GM23338 (cell line): Measurements from ENCODE around the gene ORAI3. TPM values are rescaled to one million over a fixed set of nuclear protein-coding genes. Genes with fewer than 3 reads are reported as not detected.

ENCODE experiments used
- ATAC-seq: fragments of 200-7000 bp; cut with Tn5 transposase; 3 replicates; pipeline ENCODE4 v1.9.1; 2020
- DNase-seq: peaks from one replicate; pipeline ENCODE4 v3.0.0-alpha.2; 2015; ENCODE audit warnings: low spot score
- H2AFZ ChIP-seq: fragments of 200-600 bp; sonication (generic); 2 replicates; pipeline ENCODE4 v1.8.0; 2016; ENCODE audit warnings: antibody characterized with exemption, mild to moderate bottlenecking, moderate library complexity
- H3F3A ChIP-seq: fragments of 200-600 bp; sonication (generic); replicated peaks from 2 replicates; pipeline ENCODE4 v1.8.0; 2017; ENCODE audit warnings: antibody characterized with exemption, mixed run types, low read depth
- H3K27ac ChIP-seq: fragments of 200-600 bp; sonication (generic); 2 replicates; pipeline ENCODE4 v1.6.1; 2016; ENCODE audit warnings: low read depth
- H3K27me3 ChIP-seq: fragments of 200-600 bp; sonication (generic); 2 replicates; pipeline ENCODE4 v1.8.0; 2016; ENCODE audit warnings: mild to moderate bottlenecking, mixed run types, moderate library complexity; ENCODE audit not compliant: insufficient read depth
- H3K36me3 ChIP-seq: fragments of 200-600 bp; sonication (generic); 2 replicates; pipeline ENCODE4 v1.8.0; 2016; ENCODE audit warnings: mild to moderate bottlenecking; ENCODE audit not compliant: insufficient read depth
- H3K4me1 ChIP-seq: fragments of 200-600 bp; sonication (generic); 2 replicates; pipeline ENCODE4 v1.8.0; 2016; ENCODE audit warnings: mild to moderate bottlenecking, moderate library complexity; ENCODE audit not compliant: insufficient read depth
- H3K4me2 ChIP-seq: fragments of 200-600 bp; sonication (generic); 2 replicates; pipeline ENCODE4 v1.7.1; 2017; ENCODE audit warnings: mixed run types
- H3K4me3 ChIP-seq: fragments of 200-600 bp; sonication (generic); 2 replicates; pipeline ENCODE4 v1.6.1; 2016; ENCODE audit warnings: mixed run types
- H3K79me2 ChIP-seq: fragments of 200-600 bp; sonication (generic); replicated peaks from 2 replicates; pipeline ENCODE4 v1.8.0; 2017; ENCODE audit warnings: mild to moderate bottlenecking; ENCODE audit not compliant: insufficient read depth
- H3K9me2 ChIP-seq: fragments of 200-600 bp; sonication (generic); 2 replicates; pipeline ENCODE4 v1.8.0; 2017; ENCODE audit not compliant: insufficient read depth
- H4K20me1 ChIP-seq: fragments of 200-600 bp; sonication (generic); replicated peaks from 2 replicates; pipeline ENCODE4 v1.8.0; 2017; ENCODE audit warnings: mild to moderate bottlenecking; ENCODE audit not compliant: insufficient read depth
- H3K27ac Mint-ChIP-seq: 2 replicates; pipeline ENCODE4 v1.8.0; 2020; ENCODE audit warnings: inconsistent platforms, mild to moderate bottlenecking, moderate library complexity, mixed read lengths
- H3K27me3 Mint-ChIP-seq: 3 replicates; pipeline ENCODE4 v1.8.0; 2022; ENCODE audit warnings: low read depth, mild to moderate bottlenecking, moderate library complexity, mixed read lengths, inconsistent platforms; ENCODE audit not compliant: insufficient read depth, poor library complexity
- H3K36me3 Mint-ChIP-seq: 3 replicates; pipeline ENCODE4 v1.8.0; 2021; ENCODE audit warnings: low read depth, mild to moderate bottlenecking, inconsistent platforms, moderate library complexity, mixed read lengths
- H3K4me1 Mint-ChIP-seq: 3 replicates; pipeline ENCODE4 v1.8.0; 2020; ENCODE audit warnings: mild to moderate bottlenecking, inconsistent platforms, mixed read lengths
- H3K4me3 Mint-ChIP-seq: 3 replicates; pipeline ENCODE4 v1.8.0; 2021; ENCODE audit warnings: moderate library complexity, mild to moderate bottlenecking, inconsistent platforms, mixed read lengths
- H3K9me3 Mint-ChIP-seq: 3 replicates; pipeline ENCODE4 v1.8.0; 2020; ENCODE audit warnings: moderate library complexity, mild to moderate bottlenecking, inconsistent platforms, mixed read lengths
- CREB1 ChIP-seq: fragments of 250-450 bp; sonication (Bioruptor Pico); IDR thresholded peaks from 2 replicates; pipeline ENCODE4 v1.5.0; 2020; ENCODE audit warnings: low read depth, mild to moderate bottlenecking, moderate library complexity
- EZH2phosphoT487 ChIP-seq: fragments of 200-600 bp; sonication (generic); IDR thresholded peaks from one replicate; pipeline ENCODE4 v1.8.1; 2018; ENCODE audit warnings: antibody characterized with exemption; ENCODE audit not compliant: unreplicated experiment
- JUNB ChIP-seq: IDR thresholded peaks from one replicate; pipeline ENCODE4 v1.6.1; 2016; ENCODE audit warnings: antibody characterized with exemption; ENCODE audit not compliant: unreplicated experiment
- POLR2AphosphoS5 ChIP-seq: IDR thresholded peaks from 2 replicates; pipeline ENCODE4 v1.6.1; 2016; ENCODE audit warnings: antibody characterized with exemption, low read depth
- STAT1 ChIP-seq: IDR thresholded peaks from one replicate; pipeline ENCODE4 v1.6.1; 2016; ENCODE audit warnings: antibody characterized with exemption; ENCODE audit not compliant: unreplicated experiment
- ZNF331 ChIP-seq: fragments of 250-450 bp; sonication (Bioruptor Pico); IDR thresholded peaks from 2 replicates; pipeline ENCODE4 v1.5.0; 2020; ENCODE audit warnings: low read depth, mild to moderate bottlenecking, moderate library complexity
- polyA plus RNA-seq: library from polyadenylated mRNA; unstranded; fragments of >200 nt; fragmentation: Nextera tagmentation; extraction: Ambion mirVana; gene quantifications from 2 replicates; pipeline ENCODE4 v1.2.1, GENCODE V29; 2016
- total RNA-seq: library from RNA; depleted of rRNA; stranded (reverse); fragments of >200 nt; shearing (Covaris generic); gene quantifications from 2 replicates; pipeline ENCODE4 v1.2.3, GENCODE V29; 2014
- TF ChIP-seq, protein P1 (sequence below), 2 experiments: fragments of 200-600 bp in 1 of 2; sonication (generic) in 1 of 2; conservative IDR thresholded peaks; 2 replicates each; pipeline versions ENCODE4 v1.5.1 to v1.6.1; 2016 to 2017; ENCODE audit warnings: antibody characterized with exemption in 2 of 2, low read depth in 2 of 2, mild to moderate bottlenecking in 2 of 2, moderate library complexity in 1 of 2
- TF ChIP-seq, protein P2 (sequence below): IDR thresholded peaks from 2 replicates; pipeline ENCODE4 v1.6.1; 2016; ENCODE audit warnings: antibody characterized with exemption
- TF ChIP-seq, protein P3 (sequence below): fragments of 250-450 bp; sonication (Bioruptor Pico); IDR thresholded peaks from 2 replicates; pipeline ENCODE4 v1.5.0; 2020; ENCODE audit warnings: mild to moderate bottlenecking, moderate library complexity
- TF ChIP-seq, protein P4 (sequence below): IDR thresholded peaks from one replicate; pipeline ENCODE4 v1.6.1; 2018; ENCODE audit warnings: antibody characterized with exemption; ENCODE audit not compliant: unreplicated experiment

Gene ORAI3
- total and polyA plus RNA-seq, 2 experiments from 2014 or later = 6.9 to 15.9 TPM

DNA sequence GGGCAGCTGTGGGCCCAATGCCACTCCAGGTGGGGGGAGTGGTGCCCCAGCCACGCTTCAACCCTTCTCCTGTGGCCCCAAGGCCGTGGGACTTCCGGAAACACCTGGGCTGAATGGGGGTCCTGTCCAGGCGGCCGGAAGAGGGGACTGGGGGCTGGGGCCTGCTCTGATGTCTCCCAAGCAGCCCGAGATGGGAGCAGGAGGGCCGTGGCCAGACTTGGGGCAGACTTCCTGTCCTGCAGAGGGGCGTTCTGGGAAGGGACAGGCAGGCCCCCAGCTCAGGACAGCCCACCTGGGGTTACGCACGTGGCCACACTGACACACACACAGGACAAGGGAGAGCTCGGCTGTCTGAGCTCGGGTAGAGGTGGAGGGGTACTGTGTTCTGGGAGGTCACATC lies 41.2 kb downstream of the ORAI3 start (continued):
- TF ChIP-seq, protein P1, sequence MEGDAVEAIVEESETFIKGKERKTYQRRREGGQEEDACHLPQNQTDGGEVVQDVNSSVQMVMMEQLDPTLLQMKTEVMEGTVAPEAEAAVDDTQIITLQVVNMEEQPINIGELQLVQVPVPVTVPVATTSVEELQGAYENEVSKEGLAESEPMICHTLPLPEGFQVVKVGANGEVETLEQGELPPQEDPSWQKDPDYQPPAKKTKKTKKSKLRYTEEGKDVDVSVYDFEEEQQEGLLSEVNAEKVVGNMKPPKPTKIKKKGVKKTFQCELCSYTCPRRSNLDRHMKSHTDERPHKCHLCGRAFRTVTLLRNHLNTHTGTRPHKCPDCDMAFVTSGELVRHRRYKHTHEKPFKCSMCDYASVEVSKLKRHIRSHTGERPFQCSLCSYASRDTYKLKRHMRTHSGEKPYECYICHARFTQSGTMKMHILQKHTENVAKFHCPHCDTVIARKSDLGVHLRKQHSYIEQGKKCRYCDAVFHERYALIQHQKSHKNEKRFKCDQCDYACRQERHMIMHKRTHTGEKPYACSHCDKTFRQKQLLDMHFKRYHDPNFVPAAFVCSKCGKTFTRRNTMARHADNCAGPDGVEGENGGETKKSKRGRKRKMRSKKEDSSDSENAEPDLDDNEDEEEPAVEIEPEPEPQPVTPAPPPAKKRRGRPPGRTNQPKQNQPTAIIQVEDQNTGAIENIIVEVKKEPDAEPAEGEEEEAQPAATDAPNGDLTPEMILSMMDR (conservative IDR thresholded peaks at IDR 0.05; ENCODE audit: low read depth in 2 of 2) = no peak

DNA sequence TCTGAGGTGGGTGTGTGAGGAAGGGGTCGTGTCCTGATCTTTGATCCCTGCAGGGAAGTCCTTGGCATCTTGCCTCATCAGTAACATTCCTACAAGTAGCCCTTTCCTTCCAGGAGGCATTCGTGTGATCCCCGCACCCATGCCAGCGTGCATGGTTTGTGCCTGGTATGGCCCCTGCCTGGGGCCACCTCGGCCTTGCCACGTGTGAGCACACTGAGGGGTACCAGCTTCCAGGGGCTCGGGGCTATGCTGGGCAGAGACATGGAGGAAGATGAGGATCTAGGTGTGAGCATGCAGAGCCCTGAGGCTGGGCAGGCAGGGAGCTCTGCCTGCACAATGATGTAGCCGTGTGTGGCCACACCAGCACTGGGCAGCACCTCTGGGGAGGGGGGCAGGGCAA lies 42.2 kb downstream of the ORAI3 start:
- TF ChIP-seq EZH2phosphoT487 = no peak
- TF ChIP-seq, protein P2, sequence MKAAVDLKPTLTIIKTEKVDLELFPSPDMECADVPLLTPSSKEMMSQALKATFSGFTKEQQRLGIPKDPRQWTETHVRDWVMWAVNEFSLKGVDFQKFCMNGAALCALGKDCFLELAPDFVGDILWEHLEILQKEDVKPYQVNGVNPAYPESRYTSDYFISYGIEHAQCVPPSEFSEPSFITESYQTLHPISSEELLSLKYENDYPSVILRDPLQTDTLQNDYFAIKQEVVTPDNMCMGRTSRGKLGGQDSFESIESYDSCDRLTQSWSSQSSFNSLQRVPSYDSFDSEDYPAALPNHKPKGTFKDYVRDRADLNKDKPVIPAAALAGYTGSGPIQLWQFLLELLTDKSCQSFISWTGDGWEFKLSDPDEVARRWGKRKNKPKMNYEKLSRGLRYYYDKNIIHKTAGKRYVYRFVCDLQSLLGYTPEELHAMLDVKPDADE = no peak
- no peak for TF ChIP-seq STAT1
- no peak for TF ChIP-seq CREB1 (CRISPR knock-in tag)
- TF ChIP-seq, protein P3, sequence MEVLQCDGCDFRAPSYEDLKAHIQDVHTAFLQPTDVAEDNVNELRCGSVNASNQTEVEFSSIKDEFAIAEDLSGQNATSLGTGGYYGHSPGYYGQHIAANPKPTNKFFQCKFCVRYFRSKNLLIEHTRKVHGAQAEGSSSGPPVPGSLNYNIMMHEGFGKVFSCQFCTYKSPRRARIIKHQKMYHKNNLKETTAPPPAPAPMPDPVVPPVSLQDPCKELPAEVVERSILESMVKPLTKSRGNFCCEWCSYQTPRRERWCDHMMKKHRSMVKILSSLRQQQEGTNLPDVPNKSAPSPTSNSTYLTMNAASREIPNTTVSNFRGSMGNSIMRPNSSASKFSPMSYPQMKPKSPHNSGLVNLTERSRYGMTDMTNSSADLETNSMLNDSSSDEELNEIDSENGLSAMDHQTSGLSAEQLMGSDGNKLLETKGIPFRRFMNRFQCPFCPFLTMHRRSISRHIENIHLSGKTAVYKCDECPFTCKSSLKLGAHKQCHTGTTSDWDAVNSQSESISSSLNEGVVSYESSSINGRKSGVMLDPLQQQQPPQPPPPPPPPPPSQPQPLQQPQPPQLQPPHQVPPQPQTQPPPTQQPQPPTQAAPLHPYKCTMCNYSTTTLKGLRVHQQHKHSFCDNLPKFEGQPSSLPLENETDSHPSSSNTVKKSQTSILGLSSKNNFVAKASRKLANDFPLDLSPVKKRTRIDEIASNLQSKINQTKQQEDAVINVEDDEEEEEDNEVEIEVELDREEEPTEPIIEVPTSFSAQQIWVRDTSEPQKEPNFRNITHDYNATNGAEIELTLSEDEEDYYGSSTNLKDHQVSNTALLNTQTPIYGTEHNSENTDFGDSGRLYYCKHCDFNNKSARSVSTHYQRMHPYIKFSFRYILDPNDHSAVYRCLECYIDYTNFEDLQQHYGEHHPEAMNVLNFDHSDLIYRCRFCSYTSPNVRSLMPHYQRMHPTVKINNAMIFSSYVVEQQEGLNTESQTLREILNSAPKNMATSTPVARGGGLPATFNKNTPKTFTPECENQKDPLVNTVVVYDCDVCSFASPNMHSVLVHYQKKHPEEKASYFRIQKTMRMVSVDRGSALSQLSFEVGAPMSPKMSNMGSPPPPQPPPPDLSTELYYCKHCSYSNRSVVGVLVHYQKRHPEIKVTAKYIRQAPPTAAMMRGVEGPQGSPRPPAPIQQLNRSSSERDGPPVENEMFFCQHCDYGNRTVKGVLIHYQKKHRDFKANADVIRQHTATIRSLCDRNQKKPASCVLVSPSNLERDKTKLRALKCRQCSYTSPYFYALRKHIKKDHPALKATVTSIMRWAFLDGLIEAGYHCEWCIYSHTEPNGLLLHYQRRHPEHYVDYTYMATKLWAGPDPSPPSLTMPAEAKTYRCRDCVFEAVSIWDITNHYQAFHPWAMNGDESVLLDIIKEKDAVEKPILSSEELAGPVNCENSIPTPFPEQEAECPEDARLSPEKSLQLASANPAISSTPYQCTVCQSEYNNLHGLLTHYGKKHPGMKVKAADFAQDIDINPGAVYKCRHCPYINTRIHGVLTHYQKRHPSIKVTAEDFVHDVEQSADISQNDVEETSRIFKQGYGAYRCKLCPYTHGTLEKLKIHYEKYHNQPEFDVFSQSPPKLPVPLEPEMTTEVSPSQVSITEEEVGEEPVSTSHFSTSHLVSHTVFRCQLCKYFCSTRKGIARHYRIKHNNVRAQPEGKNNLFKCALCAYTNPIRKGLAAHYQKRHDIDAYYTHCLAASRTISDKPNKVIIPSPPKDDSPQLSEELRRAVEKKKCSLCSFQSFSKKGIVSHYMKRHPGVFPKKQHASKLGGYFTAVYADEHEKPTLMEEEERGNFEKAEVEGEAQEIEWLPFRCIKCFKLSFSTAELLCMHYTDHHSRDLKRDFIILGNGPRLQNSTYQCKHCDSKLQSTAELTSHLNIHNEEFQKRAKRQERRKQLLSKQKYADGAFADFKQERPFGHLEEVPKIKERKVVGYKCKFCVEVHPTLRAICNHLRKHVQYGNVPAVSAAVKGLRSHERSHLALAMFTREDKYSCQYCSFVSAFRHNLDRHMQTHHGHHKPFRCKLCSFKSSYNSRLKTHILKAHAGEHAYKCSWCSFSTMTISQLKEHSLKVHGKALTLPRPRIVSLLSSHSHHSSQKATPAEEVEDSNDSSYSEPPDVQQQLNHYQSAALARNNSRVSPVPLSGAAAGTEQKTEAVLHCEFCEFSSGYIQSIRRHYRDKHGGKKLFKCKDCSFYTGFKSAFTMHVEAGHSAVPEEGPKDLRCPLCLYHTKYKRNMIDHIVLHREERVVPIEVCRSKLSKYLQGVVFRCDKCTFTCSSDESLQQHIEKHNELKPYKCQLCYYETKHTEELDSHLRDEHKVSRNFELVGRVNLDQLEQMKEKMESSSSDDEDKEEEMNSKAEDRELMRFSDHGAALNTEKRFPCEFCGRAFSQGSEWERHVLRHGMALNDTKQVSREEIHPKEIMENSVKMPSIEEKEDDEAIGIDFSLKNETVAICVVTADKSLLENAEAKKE (CRISPR knock-in tag) = no peak
- no peak for TF ChIP-seq ZNF331 (CRISPR knock-in tag)
- no peak for TF ChIP-seq POLR2AphosphoS5
- no peak for TF ChIP-seq JUNB
- TF ChIP-seq, protein P4, sequence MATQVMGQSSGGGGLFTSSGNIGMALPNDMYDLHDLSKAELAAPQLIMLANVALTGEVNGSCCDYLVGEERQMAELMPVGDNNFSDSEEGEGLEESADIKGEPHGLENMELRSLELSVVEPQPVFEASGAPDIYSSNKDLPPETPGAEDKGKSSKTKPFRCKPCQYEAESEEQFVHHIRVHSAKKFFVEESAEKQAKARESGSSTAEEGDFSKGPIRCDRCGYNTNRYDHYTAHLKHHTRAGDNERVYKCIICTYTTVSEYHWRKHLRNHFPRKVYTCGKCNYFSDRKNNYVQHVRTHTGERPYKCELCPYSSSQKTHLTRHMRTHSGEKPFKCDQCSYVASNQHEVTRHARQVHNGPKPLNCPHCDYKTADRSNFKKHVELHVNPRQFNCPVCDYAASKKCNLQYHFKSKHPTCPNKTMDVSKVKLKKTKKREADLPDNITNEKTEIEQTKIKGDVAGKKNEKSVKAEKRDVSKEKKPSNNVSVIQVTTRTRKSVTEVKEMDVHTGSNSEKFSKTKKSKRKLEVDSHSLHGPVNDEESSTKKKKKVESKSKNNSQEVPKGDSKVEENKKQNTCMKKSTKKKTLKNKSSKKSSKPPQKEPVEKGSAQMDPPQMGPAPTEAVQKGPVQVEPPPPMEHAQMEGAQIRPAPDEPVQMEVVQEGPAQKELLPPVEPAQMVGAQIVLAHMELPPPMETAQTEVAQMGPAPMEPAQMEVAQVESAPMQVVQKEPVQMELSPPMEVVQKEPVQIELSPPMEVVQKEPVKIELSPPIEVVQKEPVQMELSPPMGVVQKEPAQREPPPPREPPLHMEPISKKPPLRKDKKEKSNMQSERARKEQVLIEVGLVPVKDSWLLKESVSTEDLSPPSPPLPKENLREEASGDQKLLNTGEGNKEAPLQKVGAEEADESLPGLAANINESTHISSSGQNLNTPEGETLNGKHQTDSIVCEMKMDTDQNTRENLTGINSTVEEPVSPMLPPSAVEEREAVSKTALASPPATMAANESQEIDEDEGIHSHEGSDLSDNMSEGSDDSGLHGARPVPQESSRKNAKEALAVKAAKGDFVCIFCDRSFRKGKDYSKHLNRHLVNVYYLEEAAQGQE = no peak
- Histone ChIP-seq H3K79me2 (no peaks in the 10 kb centered on the region), H3K4me2 (no peak overlapping the region), H2AFZ (no peak overlapping the region), H3F3A (peaks cover 6% of the 10 kb centered on the region; the same call in 1 of the 2 replicates), H3K4me3 (no peak overlapping the region), H4K20me1 (no peaks in the 10 kb centered on the region; the same call in 1 of the 2 replicates), H3K36me3 (no peaks in the 10 kb centered on the region), H3K27me3 (no peaks in the 10 kb centered on the region), H3K27ac (no peak overlapping the region), H3K4me1 (peaks cover 10% of the 10 kb centered on the region), H3K9me2 (no peaks in the 10 kb centered on the region)
- H3K4me3 Mint-ChIP-seq = no peak overlapping the region
- no peak overlapping the region for H3K27ac Mint-ChIP-seq
- ATAC-seq (no peak), DNase-seq (no peak)
- H3K4me1 Mint-ChIP-seq = peaks cover 4% of the 10 kb centered on the region; the same call in 2 of the 3 replicates
- H3K9me3 Mint-ChIP-seq = no peaks in the 10 kb centered on the region
- H3K27me3 Mint-ChIP-seq = peaks cover 14% of the 10 kb centered on the region
- peaks cover 4% of the 10 kb centered on the region; the same call in 1 of the 3 replicates for H3K36me3 Mint-ChIP-seq
